HCEC 1CT (cell line): Measurements from ENCODE around the gene UCHL5.
"Not testable (repeated sequence)": the region's sequence is repeated elsewhere in the genome, so short reads cannot be mapped to it uniquely, and the experiment has no call there.

Experiments used
- DNase-seq: peaks from one replicate; pipeline ENCODE4 v3.0.0-alpha.2; 2017

The UCHL5 gene

DNA sequence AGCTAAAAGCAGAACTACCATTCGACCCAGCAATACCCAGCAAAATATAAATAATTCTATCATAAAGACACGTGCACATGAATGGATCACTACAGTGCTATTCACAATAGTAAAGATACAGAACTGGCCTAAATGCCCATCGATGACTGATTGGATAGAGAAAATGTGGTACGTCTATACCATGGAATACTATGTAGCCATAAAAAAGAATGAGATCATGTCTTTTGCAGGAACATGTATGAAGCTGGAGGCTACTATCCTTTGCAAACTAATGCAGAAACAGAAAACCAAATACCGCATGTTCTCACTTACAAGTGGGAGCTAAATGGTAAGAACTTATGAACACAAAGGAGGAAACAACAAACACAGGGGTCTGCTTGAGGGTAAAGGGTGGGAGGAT, 53.4 kb downstream of the UCHL5 start:
- no peak for DNase-seq

DNA sequence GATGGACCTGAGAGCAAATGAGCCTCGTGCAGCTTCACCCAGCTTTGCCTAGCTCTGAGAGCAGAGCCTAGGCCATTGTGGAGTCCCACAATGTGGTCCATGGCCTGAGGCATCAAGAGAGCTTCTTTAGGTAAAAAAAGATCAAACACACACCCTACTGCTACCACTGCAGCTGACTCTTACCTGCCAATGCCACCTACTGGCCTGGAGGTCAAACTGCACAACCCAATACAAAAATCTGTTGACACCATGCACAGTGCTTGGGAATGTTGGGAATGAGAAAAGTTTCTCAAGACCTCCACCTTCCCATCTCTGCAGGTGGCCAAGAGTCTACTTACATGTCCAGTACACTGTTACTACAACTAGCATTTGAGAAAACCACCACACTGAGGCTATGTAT, 60.6 kb downstream of the UCHL5 start:
- DNase-seq, result no peak

DNA sequence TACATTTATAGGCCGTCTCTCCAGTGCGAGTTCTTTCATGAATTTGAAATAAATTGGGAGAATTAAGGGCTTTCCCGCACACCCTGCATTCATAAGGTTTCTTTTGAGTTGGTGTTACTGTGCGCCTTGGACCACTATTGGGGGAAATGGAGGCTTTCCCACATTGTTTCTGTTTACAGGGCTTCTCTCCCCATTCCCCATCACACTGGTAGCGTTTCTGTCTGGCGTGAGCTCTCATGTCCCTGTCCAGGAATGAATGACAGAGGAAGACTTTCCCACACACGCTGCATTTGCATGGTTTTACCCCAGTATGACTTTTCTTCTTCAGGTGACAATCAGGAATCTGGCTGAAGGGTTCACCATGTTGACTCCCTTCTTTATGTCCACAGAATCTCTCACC, 65.0 kb downstream of the UCHL5 start:
- no peak for DNase-seq

DNA sequence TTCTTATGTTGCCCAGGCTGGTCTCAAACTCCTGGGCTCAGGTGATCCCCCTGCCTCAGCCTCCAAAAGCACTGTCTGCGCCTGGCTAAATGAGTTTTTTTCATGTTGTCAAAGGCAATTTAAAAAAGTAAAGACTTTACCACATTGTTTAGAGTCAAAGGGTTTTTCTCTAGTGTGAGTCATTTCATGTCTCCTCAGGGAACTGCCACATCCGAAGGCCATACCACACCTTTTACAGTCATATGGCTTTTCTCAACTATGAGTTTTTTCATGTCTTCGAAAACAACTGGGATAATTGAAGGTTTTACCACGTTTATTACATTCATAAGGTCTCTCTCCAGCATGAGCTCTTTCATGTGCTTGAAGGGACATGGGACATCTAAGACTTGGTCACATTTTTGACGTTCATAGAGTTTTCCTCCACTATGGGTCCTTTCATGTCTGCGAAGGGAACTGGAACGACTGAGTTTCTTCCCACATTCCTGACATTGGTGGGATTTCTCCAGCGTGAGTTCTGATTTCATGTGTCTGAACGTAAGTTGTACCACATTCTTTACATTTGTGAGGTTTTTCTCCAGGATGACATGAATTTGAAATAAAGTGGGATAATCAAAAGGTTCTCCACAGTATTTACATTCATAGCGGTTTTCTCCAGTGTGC, 65.6 kb downstream of the UCHL5 start:
- DNase-seq, result no peak

DNA sequence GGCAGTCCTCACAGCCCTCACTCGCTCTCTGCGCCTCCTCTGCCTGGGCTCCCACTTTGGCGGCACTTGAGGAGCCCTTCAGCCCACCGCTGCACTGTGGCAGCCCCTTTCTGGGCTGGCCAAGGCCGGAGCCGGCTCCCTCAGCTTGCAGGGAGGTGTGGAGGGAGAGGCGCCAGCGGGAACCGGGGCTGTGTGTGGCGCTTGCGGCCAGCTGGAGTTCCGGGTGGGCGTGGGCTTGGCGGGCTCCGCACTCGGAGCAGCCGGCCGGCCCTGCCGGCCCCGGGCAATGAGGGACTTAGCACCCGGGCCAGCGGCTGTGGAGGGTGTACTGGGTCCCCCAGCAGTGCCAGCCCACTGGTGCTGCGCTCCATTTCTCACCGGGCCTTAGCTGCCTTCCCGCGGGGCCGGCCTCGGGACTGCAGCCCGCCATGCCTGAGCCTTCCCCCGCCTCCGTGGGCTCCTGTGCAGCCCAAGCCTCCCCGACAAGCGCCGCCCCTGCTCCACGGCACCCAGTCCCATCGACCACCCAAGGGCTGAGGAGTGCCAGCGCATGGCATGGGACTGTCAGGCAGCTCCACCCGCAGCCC, 72.3 kb downstream of the UCHL5 start:
- not testable (repeated sequence) for DNase-seq

DNA sequence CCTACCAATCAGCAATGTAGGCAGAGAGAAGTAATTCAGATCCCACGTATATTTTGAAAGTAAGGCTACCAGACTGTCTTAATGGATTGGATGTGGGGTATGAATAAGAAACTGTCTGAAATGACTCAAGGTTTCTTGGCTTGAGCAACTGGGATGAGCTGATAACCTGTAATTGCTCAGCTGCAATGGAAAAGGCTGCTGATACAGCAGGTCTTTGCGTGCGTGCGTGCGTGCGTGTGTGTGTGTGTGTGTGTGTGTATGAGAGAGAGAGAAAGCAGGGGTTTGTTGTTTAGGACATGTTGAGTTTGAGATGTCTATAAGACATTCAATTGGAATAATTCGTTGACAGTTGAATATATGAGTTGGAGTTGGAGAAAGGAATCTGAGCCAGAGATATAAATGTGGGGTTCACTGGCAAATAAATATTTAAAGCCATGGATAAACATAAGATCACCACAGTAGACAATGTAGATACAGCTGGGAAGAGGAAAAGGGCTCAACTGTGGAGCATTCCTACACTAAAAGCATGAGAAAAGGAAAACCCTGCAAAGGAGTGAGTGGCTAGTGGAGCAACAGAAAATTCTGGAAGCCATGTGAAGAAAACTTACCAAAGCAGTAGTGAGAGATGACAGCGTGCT, 72.9 kb downstream of the UCHL5 start:
- DNase-seq, result peak; percentile 9

DNA sequence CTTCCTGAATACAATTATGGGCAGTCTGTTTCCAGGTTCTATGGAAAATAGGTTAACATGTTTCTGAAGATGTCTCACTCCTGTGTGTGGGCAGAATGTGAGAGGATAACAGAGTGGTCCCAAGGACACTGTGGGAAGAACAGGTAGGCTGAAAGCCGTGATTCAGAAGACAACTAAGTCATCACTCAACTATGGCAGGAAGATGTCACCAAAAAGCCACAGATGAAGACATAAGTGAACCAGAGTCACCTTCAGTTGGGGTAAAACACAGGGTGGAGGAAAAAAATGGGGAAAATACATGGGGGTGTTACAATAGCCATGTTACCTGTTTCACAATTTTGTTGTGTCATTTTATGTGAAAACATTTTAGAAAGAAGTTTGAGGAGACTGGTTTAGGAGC, 75.1 kb downstream of the UCHL5 start:
- no peak for DNase-seq

DNA sequence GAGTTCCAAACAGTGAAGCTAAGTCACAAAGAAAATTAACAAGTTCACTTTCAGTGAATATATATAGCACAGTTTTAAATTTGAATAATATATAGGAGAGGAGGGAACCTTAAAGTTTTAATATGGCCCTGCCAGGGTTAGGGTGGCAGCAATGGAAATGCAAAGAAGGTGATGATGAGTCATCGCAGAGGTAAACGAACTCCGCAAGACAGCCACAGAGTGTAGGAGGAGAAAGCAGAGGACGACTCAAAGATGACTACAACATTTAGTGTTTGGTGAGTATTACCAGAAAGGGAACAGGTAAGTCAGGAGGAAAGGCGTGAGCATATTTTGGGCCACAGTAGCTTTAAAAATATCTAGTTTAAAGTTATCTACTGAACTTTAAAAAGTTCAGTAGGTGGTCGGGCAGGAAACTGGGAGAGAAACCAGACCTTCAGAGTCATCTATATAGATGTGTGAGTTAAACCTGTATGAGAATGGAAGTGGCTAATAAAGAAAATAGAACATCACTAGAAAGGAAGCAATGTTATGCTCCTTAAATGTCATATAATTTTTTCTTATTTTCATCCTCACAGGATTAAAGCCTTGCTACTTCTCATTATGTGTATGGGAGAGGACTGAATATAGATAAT, 75.7 kb downstream of the UCHL5 start:
- no peak for DNase-seq

DNA sequence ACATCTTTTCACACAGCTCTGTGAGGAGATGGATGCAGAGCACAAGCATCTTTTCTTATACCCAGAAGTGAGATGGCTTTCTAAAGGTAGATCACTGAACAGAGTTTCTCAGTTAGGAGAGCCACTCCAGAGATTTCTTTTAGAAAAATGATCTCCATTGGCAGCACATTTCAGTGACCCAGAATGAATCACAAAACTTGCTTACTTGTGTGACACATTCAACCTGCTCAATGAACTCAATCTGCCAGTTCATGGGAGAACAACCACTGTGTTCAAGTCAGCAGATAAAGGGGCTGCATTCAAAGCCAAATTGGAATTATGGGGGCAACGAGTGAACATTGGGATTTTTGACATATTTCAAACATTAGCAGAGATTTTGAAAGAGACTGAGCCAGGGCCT, 78.3 kb downstream of the UCHL5 start:
- peak; percentile 3 for DNase-seq

DNA sequence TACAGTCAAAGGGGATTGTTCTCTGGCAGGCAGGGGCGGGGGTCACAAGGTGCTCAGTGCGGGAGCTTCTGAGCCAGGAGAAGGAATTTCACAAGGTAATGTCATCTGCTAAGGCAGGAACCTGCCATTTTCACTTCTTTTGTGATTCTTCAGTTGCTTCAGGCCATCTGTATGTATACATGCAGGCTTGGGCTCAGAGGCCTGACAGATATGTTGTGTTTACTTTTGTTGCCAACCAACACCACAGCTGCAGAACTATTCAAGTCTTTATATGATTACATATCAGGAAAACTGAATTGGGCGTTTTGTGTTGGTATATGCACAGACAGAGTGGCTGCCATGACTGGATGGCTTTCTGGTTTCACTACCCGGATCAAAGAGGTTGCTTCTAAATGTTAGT, 78.8 kb downstream of the UCHL5 start:
- not testable (repeated sequence) for DNase-seq

DNA sequence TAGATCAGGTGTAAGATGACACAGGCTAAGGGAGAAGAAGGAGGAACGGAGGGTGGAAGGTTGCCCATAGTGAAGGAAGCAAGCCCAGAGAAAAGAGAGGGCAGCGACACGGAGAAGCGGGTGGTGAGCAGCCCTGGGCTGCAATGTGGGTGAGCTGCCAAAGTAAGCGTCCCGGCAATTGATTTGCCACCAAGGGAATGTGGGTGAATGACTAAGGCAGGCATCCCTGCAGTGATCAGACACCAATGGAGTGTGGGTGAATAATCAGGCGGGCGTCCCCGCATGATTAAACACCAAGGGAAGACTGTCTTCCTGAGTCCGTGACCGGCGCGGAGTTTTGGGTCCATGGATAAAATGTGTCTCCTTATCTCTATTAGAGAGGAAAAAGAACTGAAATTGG, 79.6 kb downstream of the UCHL5 start:
- DNase-seq, result no peak

DNA sequence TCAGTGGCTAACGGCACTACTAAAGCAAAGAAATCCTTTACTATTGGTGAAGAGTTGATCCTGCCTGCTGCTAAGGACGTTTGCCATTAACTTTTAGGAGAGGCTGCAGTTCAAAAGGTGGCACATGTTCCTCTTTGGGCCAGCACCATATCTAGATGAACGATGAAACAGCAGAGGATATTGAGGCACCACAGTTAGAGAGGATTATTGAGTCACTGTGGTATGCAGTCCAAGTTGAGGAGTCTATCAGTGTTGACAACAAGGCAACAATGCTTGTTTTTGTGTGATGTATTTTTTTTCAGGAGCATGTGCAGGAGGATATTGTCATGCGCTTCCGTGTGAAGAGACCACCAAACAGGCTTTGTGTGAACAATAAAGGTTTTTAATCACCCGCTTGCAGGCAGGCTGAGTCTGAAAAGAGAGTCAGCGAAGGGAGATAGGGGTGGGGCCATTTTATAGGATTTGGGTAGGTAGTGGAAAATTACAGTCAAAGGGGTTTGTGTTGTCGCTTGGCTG, 80.9 kb downstream of the UCHL5 start:
- DNase-seq, result no peak

DNA sequence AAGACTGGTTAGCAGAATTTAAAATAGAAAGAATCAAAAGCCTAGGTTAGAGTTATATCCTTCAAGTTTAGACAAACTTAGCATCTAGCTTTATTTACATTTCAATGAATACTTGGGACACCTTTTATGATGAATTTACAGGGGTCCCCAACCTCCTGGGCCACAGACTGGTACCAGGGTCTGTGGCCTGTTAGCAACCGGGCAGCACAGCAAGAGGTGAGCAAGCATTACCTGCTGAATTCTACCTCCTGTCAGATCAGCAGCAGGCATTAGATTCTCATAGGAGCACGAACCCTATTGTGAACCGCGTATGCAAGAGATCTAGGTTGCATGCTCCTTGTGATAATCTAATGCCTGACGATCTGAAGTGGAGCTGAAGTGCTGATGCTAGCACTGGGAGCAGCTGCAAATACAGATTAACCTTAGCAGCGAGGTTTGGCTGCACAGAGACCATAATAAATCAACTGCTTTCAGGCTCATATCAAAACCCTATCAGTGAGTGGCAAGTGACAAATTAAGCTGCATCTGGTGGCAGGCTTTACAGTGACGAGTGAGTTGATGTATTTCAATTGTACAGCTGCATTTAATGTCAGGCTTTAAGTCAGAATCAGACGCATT, 82.0 kb downstream of the UCHL5 start:
- no peak for DNase-seq

DNA sequence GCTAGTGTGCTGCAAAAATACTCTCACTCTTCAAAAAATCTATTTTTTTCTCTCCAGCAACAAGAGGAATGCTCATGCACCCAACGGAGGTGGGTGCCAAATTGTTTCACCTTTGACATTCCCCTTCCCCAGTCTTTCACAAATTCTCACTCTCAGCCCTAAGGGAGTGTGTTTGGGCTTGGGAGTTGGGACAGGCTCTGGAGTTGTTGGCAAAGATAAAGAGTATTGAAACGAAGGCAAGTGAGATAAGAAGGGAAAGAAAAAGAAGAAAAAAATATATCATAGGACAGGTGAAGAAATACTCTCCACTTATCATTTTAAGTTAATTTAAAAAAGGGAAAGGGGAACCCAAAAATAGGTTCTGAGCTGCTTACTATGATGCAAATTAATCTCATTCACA, 82.6 kb downstream of the UCHL5 start:
- DNase-seq, result no peak

DNA sequence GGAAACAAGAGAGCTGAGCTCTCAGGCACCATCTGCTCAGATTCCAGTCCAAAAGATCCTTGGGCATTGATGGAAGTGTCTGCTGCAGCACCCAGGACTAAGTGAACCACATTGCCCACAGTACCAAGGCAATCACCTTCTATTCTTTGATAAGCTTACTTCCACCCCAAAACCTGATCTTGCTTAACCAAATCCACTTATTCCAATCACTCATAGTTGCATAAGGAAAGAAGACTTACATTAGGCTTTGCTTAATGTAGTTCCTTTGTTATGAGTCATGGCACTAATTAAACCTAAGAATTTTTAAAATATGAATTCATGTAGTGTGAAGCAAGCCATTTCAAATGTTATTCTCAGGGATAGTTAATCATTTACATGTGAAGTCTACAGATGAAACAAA, 84.5 kb downstream of the UCHL5 start:
- DNase-seq, result peak; percentile 65

DNA sequence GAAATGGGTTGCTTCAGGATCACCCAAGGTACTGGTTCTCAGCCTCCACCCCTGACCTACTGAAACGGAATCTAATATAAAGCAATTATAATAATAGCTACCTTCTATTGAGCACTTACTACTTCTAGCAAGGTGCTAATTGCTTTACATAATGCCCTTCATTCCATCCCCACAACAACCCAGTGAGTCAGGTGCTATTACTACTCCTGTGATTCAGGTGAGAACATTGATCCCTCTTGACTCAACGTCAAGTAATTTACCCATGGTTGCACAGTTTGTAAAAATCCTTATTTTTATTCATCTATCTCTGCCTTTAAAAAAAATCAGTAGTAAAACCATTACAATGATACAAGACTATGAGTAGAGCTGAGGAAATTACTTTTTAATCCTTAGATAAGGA, 85.2 kb downstream of the UCHL5 start:
- DNase-seq, result no peak

DNA sequence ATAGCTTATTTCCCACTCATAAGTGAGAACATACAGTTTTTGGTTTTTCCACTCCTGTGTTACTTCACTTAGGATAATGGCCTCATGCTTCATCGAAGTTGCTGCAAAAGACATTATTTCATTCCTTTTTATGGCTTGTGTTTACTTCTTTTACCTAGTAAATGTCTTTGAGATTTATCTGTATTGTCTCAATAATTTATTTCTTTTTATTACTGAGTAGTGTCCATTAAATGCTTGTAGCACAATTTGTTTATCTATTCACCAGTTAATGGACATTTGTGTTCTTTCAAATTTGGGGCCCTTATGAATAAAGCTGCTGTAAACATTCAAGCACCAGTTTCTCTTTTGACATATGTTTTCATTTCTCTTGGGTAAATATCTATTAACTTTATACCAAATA, 86.0 kb downstream of the UCHL5 start:
- no peak for DNase-seq

DNA sequence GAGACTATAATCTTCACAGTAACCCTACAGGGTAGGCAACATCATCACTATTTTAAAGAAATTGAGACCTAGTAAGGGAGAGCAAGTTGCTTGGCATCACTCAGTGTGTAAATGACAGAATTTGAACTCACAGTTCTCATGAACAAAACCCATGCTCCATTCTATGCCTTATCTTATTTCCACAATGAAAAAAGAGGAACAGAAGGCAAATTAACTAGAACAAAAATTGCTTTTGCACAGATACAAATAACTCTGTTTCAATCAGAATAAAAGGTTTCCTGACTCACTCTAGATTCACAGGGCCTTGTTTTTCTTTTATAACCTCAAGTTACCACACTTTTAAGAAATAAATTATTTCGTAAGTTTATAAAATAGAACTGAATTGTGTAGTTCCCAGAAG, 90.1 kb downstream of the UCHL5 start:
- no peak for DNase-seq

DNA sequence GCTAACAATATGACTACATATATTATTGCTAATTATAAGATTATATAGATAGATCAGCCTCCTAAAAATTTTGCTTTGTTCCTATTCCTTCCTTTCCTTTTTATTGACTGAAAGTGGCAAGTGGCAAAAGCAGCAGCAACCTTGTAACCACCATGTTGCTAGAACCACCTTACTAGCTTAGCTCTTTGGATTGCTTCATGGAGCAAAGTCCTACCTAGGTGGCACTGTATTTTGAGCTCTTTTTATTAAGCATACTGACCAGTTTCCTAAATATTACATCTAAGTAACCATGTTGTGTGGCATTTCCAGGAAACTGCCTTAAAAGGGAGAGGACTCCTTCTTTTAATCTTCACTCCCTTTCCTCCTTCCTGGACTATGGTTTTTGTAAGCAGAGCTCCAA, 90.8 kb downstream of the UCHL5 start:
- DNase-seq, result no peak

DNA sequence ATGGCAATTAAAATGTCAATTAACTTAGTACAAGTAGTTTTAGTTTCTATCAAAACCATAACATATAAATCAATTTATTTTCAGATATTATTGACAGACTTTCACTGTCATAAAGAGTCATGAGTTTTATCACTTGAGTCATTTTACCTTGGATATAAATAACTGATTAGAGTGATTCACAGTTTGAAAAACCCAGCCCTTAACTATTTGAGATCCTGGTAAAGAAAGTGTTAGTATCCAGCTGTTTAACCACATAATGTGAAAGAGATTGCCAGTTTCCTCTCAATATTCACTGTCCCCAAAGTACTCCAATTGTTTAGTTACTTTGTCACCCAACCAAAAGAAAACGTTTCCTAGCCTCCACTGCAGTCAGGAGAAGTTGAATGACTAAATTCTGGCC, 91.3 kb downstream of the UCHL5 start:
- DNase-seq, result peak; percentile 15

DNA sequence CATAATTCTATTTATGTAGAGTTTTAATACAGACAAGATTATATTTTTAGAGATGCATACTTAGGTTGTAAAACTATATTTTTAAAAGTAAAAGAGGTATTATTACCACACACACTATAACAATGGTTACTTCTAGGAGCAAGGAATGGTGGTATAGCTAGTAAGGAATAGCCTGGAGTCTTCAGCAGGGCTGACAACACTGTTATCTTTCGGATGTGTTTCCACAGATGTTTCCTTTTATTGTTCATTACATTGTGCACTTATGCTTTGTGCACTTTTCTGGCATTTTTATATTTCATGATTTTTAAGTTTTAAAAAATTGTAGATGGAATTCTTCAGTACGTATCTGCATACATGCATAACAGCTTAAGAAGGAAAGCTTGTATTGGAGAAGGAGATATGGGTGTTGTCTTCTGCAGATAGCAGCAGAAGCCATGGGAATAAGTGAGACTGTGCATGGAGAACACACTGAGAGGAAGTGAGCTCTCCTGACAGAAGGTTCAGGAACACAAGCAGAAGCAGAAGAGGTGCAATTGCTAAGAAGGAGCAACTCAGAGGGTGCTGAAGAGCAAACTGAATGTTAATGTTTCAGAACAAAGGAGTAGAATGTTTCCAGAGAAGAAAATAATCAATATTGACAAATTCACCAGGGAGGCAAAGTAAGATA, 91.8 kb downstream of the UCHL5 start:
- no peak for DNase-seq

DNA sequence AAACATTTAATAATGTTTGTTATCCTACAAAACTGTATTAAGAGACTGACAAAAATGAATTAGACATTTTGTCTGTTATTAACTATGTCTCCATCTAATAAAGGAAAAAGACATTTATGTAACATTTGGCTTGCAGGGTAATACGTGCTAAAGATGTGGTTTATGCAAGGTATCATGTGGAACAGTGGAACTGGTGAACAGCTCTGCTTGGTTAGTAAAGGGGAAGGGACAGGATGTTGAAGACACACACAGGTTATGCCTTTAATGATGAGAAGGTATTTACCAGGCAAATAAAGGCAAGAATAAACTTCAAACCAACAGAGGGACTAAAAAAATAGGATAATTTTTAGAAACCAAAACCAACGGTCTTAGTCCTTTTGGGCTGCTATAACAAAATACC, 93.1 kb downstream of the UCHL5 start:
- no peak for DNase-seq

DNA sequence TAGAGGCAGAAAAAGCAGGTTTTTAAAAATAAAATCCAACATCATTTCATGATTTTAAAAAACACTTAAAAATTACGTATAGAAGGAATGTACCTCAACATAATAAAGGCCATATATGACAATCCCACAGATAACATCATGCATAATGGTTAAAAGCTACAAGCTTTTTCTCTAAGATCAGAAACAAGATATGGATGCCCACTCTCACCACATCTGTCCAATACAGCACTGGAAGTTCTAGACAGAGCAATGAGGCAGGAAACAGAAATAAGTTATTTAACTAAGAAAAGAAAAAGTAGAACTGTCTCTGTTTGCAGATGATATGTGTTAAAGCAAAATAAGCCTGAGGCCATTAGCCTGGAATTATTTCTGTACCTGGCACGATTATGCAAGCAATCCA, 96.3 kb downstream of the UCHL5 start:
- DNase-seq, result no peak
